Mesodermal cell (in vitro differentiated cells): Measurements from ENCODE around the gene PIK3R6.

Experiments used
- H3K27ac ChIP-seq: 2 replicates; pipeline ENCODE4 v1.7.0; 2013; ENCODE audit warnings: mild to moderate bottlenecking, low read depth, low read length, moderate library complexity; ENCODE audit not compliant: severe bottlenecking
- H3K36me3 ChIP-seq: 2 replicates; pipeline ENCODE4 v1.7.1; 2013; ENCODE audit warnings: mild to moderate bottlenecking, low read length, moderate library complexity; ENCODE audit not compliant: control insufficient read depth, insufficient read depth
- H3K4me1 ChIP-seq: one replicate; pipeline ENCODE4 v1.7.1; 2013; ENCODE audit warnings: mild to moderate bottlenecking, low read length; ENCODE audit not compliant: insufficient read depth, control insufficient read depth, poor library complexity, severe bottlenecking
- H3K4me3 ChIP-seq: 2 replicates; pipeline ENCODE4 v1.7.0; 2013; ENCODE audit warnings: low read length, control low read depth, mild to moderate bottlenecking; ENCODE audit not compliant: insufficient read depth, poor library complexity, severe bottlenecking; ENCODE audit errors: extremely low read depth
- H3K9me3 ChIP-seq: 2 replicates; pipeline ENCODE4 v1.7.1; 2013; ENCODE audit warnings: mild to moderate bottlenecking, low read length, moderate library complexity; ENCODE audit not compliant: control insufficient read depth
- WGBS, 2 experiments: methylation state at CpG; one replicate each; pipeline ENCODE4 v1.1.5; 2013; ENCODE audit warnings: missing lambda C conversion rate in 2 of 2; ENCODE audit not compliant: insufficient coverage in 2 of 2; 5-methylcytosine and 5-hydroxymethylcytosine counted together

PIK3R6 gene

DNA sequence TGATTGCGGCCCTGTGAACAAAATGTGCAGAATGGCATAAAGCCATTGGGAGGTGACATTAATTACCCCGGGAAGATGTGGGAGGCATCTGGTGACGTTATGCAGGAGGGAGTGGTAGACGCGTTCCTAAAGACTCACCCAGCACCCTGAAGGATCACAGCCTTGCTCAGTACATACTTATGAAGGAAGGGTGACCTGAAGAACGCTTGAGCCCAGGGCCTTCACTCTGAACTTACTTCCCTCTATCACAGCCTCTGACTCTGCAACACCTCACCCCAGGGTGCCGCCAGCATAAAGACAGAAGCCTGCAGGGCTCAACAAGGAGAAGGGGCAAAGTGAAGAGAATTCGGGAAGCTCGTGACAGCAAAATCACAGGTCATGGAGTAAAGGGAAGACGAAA lies 77.7 kb downstream of the PIK3R6 start:
- Histone ChIP-seq H3K4me1 (no peaks in the 10 kb centered on the region), H3K4me3 (no peak overlapping the region), H3K27ac (no peak overlapping the region), H3K36me3 (no peaks in the 10 kb centered on the region), H3K9me3 (peaks cover 12% of the 10 kb centered on the region)
- 70 to 73% methylated on average over 6 to 8 of the region's 10 CpGs for WGBS, 2 experiments

DNA sequence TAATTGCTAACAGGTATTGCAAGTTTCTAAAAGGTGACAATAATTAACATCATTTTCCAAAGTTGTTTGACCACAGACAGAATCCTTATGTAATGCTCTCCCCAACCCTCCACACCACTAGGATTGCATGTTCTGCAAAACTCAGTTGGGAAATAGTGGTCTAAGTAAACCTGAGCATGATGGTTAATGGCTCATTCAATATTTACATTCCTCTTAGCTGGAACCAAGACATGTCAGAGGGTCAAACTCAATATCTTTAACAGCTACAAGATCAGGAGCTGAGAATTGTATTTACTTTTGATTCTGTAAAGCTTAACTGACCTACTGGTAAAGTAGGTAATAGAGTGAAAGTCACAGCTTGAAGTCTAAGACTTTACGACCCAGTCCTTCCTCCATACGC lies 78.5 kb downstream of the PIK3R6 start:
- Histone ChIP-seq H3K27ac (no peak overlapping the region), H3K4me1 (no peaks in the 10 kb centered on the region), H3K4me3 (no peak overlapping the region), H3K36me3 (no peaks in the 10 kb centered on the region), H3K9me3 (peaks cover 12% of the 10 kb centered on the region)
- 86 to 100% methylated on average over 2 of the region's 2 CpGs for WGBS, 2 experiments

GRCh38 chr17:8785547-8786413 lies 81.7 kb downstream of the PIK3R6 start:
- Histone ChIP-seq H3K9me3 (no peaks in the 10 kb centered on the region), H3K4me1 (no peaks in the 10 kb centered on the region), H3K4me3 (no peak overlapping the region), H3K36me3 (no peaks in the 10 kb centered on the region), H3K27ac (no peak overlapping the region)
- 29 to 54% methylated on average over 13 to 14 of the region's 19 CpGs for WGBS, 2 experiments

GRCh38 chr17:8782176-8782575 lies 85.3 kb downstream of the PIK3R6 start:
- Histone ChIP-seq H3K4me1 (no peaks in the 10 kb centered on the region), H3K27ac (no peak overlapping the region), H3K4me3 (no peak overlapping the region), H3K36me3 (no peaks in the 10 kb centered on the region), H3K9me3 (no peaks in the 10 kb centered on the region)
- WGBS, 2 experiments = no CpG with 5 or more reads among the region's 1 CpG

DNA sequence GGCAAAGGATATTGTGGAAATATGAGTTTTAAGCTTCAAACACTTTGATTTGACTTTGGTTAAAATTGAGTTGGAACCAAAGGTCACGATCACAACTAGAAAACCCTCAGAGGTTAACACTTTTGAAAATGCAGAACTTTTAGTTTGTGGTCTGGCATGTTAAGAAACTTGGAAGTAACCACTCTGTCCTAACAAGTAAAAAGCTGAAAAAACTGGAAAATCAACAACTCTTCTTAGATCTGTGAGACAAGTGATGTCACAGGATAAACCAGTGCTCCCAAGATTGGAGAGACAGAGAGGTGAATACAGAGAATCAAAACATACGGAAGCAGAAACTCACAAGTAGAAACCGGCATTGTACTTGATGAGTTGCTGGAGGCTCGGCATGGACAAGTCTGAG lies 85.7 kb downstream of the PIK3R6 start:
- no peak overlapping the region for H3K4me3 ChIP-seq
- H3K36me3 ChIP-seq = no peaks in the 10 kb centered on the region
- H3K4me1 ChIP-seq = no peaks in the 10 kb centered on the region
- H3K9me3 ChIP-seq = no peaks in the 10 kb centered on the region
- H3K27ac ChIP-seq = no peak overlapping the region
- 93 to 100% methylated on average over 2 to 4 of the region's 4 CpGs for WGBS, 2 experiments

DNA sequence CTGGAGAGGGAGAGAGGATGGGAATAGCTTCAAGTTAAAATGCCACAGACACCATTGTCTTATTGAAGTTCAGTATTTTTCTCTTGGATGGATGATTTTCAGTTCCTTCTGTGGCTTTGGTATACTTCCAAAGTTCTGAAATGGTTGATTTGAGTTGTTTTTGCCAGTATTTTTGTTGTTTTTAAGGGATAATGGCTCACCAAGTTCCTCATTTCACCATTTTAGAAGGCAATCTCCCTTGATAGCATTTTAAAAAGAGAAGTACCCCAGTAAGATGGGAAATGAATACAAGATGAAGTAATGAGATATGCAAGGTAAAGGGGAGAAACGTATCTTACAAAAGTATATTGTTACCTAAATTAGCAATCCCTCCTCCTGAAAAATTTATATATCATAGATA lies 90.6 kb downstream of the PIK3R6 start:
- Histone ChIP-seq H3K36me3 (no peaks in the 10 kb centered on the region), H3K4me1 (no peaks in the 10 kb centered on the region), H3K9me3 (no peaks in the 10 kb centered on the region), H3K27ac (no peak overlapping the region), H3K4me3 (no peak overlapping the region)
- WGBS, 2 experiments = no CpG with 5 or more reads among the region's 1 CpG

- H3K9me3 ChIP-seq = no peaks in the 10 kb centered on the region
Measured at GRCh38 chr17:8776248-8776647, 91.2 kb downstream of the PIK3R6 start.

GRCh38 chr17:8766731-8767130 lies 100.7 kb downstream of the PIK3R6 start:
- Histone ChIP-seq H3K4me3 (no peak overlapping the region), H3K27ac (no peak overlapping the region), H3K4me1 (peaks cover 5% of the 10 kb centered on the region), H3K9me3 (peaks cover 9% of the 10 kb centered on the region), H3K36me3 (no peaks in the 10 kb centered on the region)
- 100% methylated on average over 2 of the region's 2 CpGs for WGBS, 2 experiments

More at GRCh38 chr17:8776248-8776647, 91.2 kb downstream of the PIK3R6 start:
- H3K36me3 ChIP-seq = no peaks in the 10 kb centered on the region
- no peak overlapping the region for H3K27ac ChIP-seq
- H3K4me1 ChIP-seq = no peaks in the 10 kb centered on the region
- no peak overlapping the region for H3K4me3 ChIP-seq

DNA sequence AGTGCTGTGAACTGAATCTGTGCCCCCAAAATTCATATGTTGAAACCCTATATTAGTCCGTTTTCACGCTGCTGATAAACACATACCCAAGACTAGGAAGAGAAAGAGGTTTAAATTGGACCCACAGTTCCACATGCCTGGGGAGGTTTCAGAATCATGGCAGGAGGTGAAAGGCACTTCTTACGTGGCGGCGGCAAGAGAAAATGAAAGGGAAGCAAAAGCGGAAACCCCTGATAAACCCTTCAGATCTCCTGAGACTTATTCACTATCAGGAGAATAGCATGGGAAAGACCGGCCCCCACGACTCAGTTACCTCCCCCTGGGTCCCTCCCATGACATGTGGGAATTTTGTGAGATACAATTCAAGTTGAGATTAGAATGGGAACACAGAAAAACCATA lies 105.5 kb downstream of the PIK3R6 start:
- Histone ChIP-seq H3K4me3 (no peak overlapping the region), H3K27ac (no peak overlapping the region), H3K36me3 (no peaks in the 10 kb centered on the region), H3K4me1 (no peaks in the 10 kb centered on the region), H3K9me3 (peaks cover 9% of the 10 kb centered on the region)
- 82% methylated on average over 2 of the region's 8 CpGs; no CpG with 5 or more reads in 1 of the 2 experiments for WGBS, 2 experiments

- Histone ChIP-seq H3K27ac (no peak within 1 kb of the TSS), H3K4me3 (no peak within 1 kb of the TSS), H3K9me3 (peaks cover 9% of the 10 kb centered on the region), H3K36me3 (no peaks in the 10 kb centered on the region), H3K4me1 (no peaks in the 10 kb centered on the region)
- 92 to 93% methylated on average over 11 to 12 of the region's 15 CpGs for WGBS, 2 experiments
Measured at GRCh38 chr17:8758137-8758596, 109.3 kb downstream of the PIK3R6 start, which contains the start of gene SPDYE4. Gene SPDYE4, minus strand, starts transcription at chr17:8758546. Its CDS starts 164 bp downstream, at chr17:8758382.

- Histone ChIP-seq H3K4me3 (no peak overlapping the region), H3K4me1 (no peaks in the 10 kb centered on the region), H3K27ac (no peak overlapping the region), H3K9me3 (peaks cover 2% of the 10 kb centered on the region), H3K36me3 (no peaks in the 10 kb centered on the region)
- 82 to 84% methylated on average over 5 to 6 of the region's 13 CpGs for WGBS, 2 experiments
Measured at GRCh38 chr17:8757189-8757588, 110.3 kb downstream of the PIK3R6 start.
